Mucosa of descending colon (tissue), 3 donors: ENCODE data around the gene LYSMD3. TPM values are rescaled to one million over a fixed set of nuclear protein-coding genes. Genes with fewer than 3 reads are reported as not detected.

ENCODE experiments used
- ATAC-seq: fragments of 200-7000 bp; cut with Tn5 transposase; one replicate; pipeline ENCODE4 v1.9.1; 2020; ENCODE audit warnings: mild to moderate bottlenecking, moderate library complexity
- DNase-seq, 3 donors: peaks; one replicate each; pipeline ENCODE4 v3.0.0-alpha.2; 2020
- H3K36me3 ChIP-seq: fragments of 200-600 bp; one replicate; pipeline ENCODE4 v1.8.0; 2021; ENCODE audit warnings: low read depth, mild to moderate bottlenecking
- H3K4me1 ChIP-seq: fragments of 200-600 bp; one replicate; pipeline ENCODE4 v1.8.0; 2021; ENCODE audit warnings: low read depth, mild to moderate bottlenecking
- H3K4me3 ChIP-seq: fragments of 200-600 bp; one replicate; pipeline ENCODE4 v1.8.0; 2021; ENCODE audit warnings: mild to moderate bottlenecking
- H3K9me3 ChIP-seq: fragments of 200-600 bp; one replicate; pipeline ENCODE4 v1.8.0; 2021; ENCODE audit warnings: mild to moderate bottlenecking
- CTCF ChIP-seq: fragments of 200-600 bp; IDR thresholded peaks from one replicate; pipeline ENCODE4 v1.8.0; 2022; ENCODE audit warnings: antibody characterized with exemption, mild to moderate bottlenecking
- intact Hi-C, 2 donors: fragments of 100-400 bp; cut with DNase I in 1 of 2; cut with micrococcal nuclease in 1 of 2; formaldehyde crosslinking; loops; one replicate each; pipeline versions ENCODE4 v1.11.0 to v1.11.1; 2022; cut with DNase I, micrococcal nuclease
- total RNA-seq, 3 donors: library from RNA; stranded (reverse); fragmentation: NEBNext Ultra II Directional in 2 of 3; extraction: Animal tissue kit (Norgen Biotek cat#: 25700) in 2 of 3; gene quantifications; one replicate each; pipeline versions ENCODE4 v1.2.1 to v1.2.4, GENCODE V29; 2021 to 2023
- donor health status: DM: no; HTN: no; CAD: no; lungs with moderate emphysema.
- donor health status: DM: no; HTN: no; CAD: no.
- donor health status: DM: no; HTN: yes; CAD: no.

Gene LYSMD3
- total RNA-seq, 3 donors from 2014 or later, result 20.1 to 25.1 (median 23.1) TPM

- Histone ChIP-seq H3K4me1 (no peaks in the 10 kb centered on the region), H3K4me3 (no peak overlapping the region), H3K9me3 (no peaks in the 10 kb centered on the region), H3K36me3 (no peaks in the 10 kb centered on the region)
- ATAC-seq (no peak), DNase-seq (no peak)
- TF ChIP-seq CTCF, result no peak
- intact Hi-C loops, result no loop called here
Observed at GRCh38 chr5:90495146-90495545, 34.2 kb downstream of the LYSMD3 start.

- Histone ChIP-seq H3K4me1 (no peaks in the 10 kb centered on the region), H3K36me3 (no peaks in the 10 kb centered on the region), H3K4me3 (no peak overlapping the region), H3K9me3 (no peaks in the 10 kb centered on the region)
- TF ChIP-seq CTCF, result no peak
- ATAC-seq, result no peak
- intact Hi-C loops, result no loop called here
- no peak for DNase-seq
Observed at GRCh38 chr5:90494043-90494442, 35.3 kb downstream of the LYSMD3 start.

- H3K4me3 ChIP-seq, result no peak overlapping the region
- TF ChIP-seq CTCF, result no peak
- intact Hi-C loops, result no loop called here
- ATAC-seq, result no peak
- no peaks in the 10 kb centered on the region for H3K4me1 ChIP-seq
- no peaks in the 10 kb centered on the region for H3K9me3 ChIP-seq
- no peaks in the 10 kb centered on the region for H3K36me3 ChIP-seq
- DNase-seq, result no peak
Observed at GRCh38 chr5:90488791-90489190, 40.6 kb downstream of the LYSMD3 start.

GRCh38 chr5:90484540-90484939 lies 44.8 kb downstream of the LYSMD3 start:
- ATAC-seq (no peak), DNase-seq (no peak)
- Histone ChIP-seq H3K4me3 (no peak overlapping the region), H3K36me3 (no peaks in the 10 kb centered on the region), H3K4me1 (no peaks in the 10 kb centered on the region), H3K9me3 (no peaks in the 10 kb centered on the region)
- no peak for TF ChIP-seq CTCF
- intact Hi-C loops, result no loop called here

- Histone ChIP-seq H3K4me3 (no peak overlapping the region), H3K4me1 (no peaks in the 10 kb centered on the region), H3K36me3 (no peaks in the 10 kb centered on the region), H3K9me3 (no peaks in the 10 kb centered on the region)
- ATAC-seq, result no peak
- intact Hi-C loops, result no loop called here
- no peak for DNase-seq
- TF ChIP-seq CTCF, result no peak
Observed at GRCh38 chr5:90483206-90483605, 46.2 kb downstream of the LYSMD3 start.

- no peak for TF ChIP-seq CTCF
- Histone ChIP-seq H3K4me3 (no peak overlapping the region), H3K4me1 (peaks cover 3% of the 10 kb centered on the region), H3K9me3 (no peaks in the 10 kb centered on the region), H3K36me3 (no peaks in the 10 kb centered on the region)
- DNase-seq (no peak), ATAC-seq (no peak)
- intact Hi-C loops, result no loop called here
Observed at GRCh38 chr5:90480699-90481098, 48.7 kb downstream of the LYSMD3 start.
